ENCODE data around the gene UGT1A9. TPM values are rescaled to one million over a fixed set of nuclear protein-coding genes. Genes with fewer than 3 reads are reported as not detected.

UGT1A9 gene
- total RNA-seq, 1 experiment from 2014 or later, result not detected

DNA sequence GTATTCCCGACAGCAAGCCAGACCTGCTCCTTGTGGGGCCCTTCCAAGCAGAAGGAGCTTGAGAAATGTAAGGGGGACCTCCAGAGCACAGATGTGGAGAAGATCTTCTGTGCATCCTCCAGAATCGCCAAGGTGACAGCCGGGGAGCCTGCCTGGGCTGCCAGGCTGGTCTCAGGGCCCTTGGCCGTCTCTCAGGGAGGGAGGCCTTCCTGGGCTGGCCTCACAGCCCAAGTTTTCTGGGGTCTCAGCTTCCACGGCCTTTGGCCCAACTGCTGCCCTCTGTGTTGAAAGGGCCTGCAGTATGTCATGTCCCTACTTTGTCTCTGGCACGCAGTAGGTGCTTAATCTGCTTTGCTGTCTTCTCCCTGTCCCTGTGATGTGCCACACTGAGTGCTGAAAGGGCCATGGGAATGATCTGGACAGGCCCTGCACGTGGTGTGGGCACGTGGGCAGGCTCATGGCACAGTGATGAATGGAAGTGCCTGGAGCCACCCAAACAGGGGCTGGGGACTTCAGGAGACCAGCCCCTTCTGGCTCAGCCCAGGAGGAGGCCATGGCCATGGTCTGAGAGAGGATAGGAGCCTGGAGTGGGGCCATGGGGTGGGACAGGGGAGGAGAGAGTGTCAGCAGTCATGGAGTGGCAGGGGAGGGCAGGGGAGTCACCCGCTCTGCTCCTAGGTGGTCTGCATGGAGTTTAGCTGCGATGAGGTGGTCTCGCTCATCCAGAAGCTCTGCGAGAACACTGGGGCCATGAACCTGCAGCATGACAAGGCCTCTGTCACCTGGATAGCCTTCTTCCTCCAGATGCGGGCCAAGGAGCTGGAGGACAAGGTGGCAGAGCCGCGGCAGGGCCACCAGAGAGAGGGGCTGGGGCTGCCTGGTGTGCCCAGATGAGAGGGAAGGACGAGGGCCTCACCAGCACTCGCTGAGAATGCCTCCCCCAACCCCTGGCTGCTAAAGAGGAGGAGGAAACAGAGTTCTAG lies 147.2 kb downstream of the UGT1A9 start:
- no peaks in the 10 kb centered on the region for H3K9me3 ChIP-seq (ENCODE audit: control insufficient read depth, low read depth, low read length)
- no peaks in the 10 kb centered on the region for H3K79me1 ChIP-seq (ENCODE audit: insufficient read depth, low read depth, low read length, poor library complexity, severe bottlenecking)
- H3K9ac ChIP-seq (ENCODE audit: extremely low read depth, insufficient read length, low read length), result no peak overlapping the region
- no peak overlapping the region for H3K4ac ChIP-seq (ENCODE audit: low read depth, low read length)
- no peaks in the 10 kb centered on the region for H3K27me3 ChIP-seq (ENCODE audit: insufficient read depth, low read length)
- WGBS (ENCODE audit: extremely low coverage, insufficient read length, low lambda C conversion rate), result no CpG with 5 or more reads among the region's 17 CpGs
- no peak overlapping the region for H4K8ac ChIP-seq (replicated peaks; ENCODE audit: insufficient read length, low read depth, low read length)
- no peaks in the 10 kb centered on the region for H3K36me3 Mint-ChIP-seq (ENCODE audit: insufficient read depth in 1 of 3, low read depth in 3 of 3)
- no peak overlapping the region for H2AFZ ChIP-seq (ENCODE audit: low read length)
- H3K4me2 ChIP-seq (ENCODE audit: insufficient read depth, insufficient read length, low read length), result no peak overlapping the region
- no peak overlapping the region for H2BK12ac ChIP-seq (ENCODE audit: insufficient read length, low read depth, low read length)
- H2BK120ac ChIP-seq (ENCODE audit: low read depth, low read length, poor library complexity, severe bottlenecking), result no peak overlapping the region
- H2BK5ac ChIP-seq (ENCODE audit: insufficient read length, low read length), result no peak overlapping the region
- H4K20me1 ChIP-seq (ENCODE audit: control insufficient read depth, insufficient read depth, insufficient read length), result no peaks in the 10 kb centered on the region
- no peak overlapping the region for H4K91ac ChIP-seq (ENCODE audit: insufficient read length, low read depth, low read length)
- no peaks in the 10 kb centered on the region; a peak in 1 of 5 replicates for H3K9me3 Mint-ChIP-seq
- H4K5ac ChIP-seq (ENCODE audit: insufficient read length, low read depth, low read length), result no peak overlapping the region
- DNase-seq, result no peak
- peaks cover 1% of the 10 kb centered on the region; the same call in 1 of the 2 replicates for H3K27me3 Mint-ChIP-seq (ENCODE audit: low read depth)
- H2AK5ac ChIP-seq (ENCODE audit: insufficient read length, low read length), result no peak overlapping the region
- no peaks in the 10 kb centered on the region for H3K4me1 Mint-ChIP-seq
- no peaks in the 10 kb centered on the region for H3K79me2 ChIP-seq (ENCODE audit: insufficient read depth, low read length)
- no peak overlapping the region for H3K56ac ChIP-seq (ENCODE audit: insufficient read length, low read depth, low read length)
- H2BK20ac ChIP-seq (ENCODE audit: low read depth, low read length, poor library complexity, severe bottlenecking), result no peak overlapping the region
- H3K23ac ChIP-seq (ENCODE audit: insufficient read length, low read depth, low read length), result no peak overlapping the region
- no peaks in the 10 kb centered on the region for H3K4me1 ChIP-seq (ENCODE audit: insufficient read depth, low read length)
- no peak overlapping the region for H3K18ac ChIP-seq (ENCODE audit: insufficient read length, low read depth, low read length)
- H3T11ph ChIP-seq (ENCODE audit: low read length), result no peak overlapping the region
- H3K4me3 Mint-ChIP-seq, result no peak overlapping the region
- H3K14ac ChIP-seq (ENCODE audit: insufficient read depth, low read length), result no peak overlapping the region; the same call in 1 of the 2 replicates
- H3K27ac ChIP-seq (ENCODE audit: insufficient read length, low read depth, low read length), result no peak overlapping the region
- no peaks in the 10 kb centered on the region for H3K23me2 ChIP-seq (ENCODE audit: insufficient read length, low read depth, low read length, poor library complexity, severe bottlenecking)
- H3K27ac Mint-ChIP-seq, result no peak overlapping the region
- TF ChIP-seq, protein P1, sequence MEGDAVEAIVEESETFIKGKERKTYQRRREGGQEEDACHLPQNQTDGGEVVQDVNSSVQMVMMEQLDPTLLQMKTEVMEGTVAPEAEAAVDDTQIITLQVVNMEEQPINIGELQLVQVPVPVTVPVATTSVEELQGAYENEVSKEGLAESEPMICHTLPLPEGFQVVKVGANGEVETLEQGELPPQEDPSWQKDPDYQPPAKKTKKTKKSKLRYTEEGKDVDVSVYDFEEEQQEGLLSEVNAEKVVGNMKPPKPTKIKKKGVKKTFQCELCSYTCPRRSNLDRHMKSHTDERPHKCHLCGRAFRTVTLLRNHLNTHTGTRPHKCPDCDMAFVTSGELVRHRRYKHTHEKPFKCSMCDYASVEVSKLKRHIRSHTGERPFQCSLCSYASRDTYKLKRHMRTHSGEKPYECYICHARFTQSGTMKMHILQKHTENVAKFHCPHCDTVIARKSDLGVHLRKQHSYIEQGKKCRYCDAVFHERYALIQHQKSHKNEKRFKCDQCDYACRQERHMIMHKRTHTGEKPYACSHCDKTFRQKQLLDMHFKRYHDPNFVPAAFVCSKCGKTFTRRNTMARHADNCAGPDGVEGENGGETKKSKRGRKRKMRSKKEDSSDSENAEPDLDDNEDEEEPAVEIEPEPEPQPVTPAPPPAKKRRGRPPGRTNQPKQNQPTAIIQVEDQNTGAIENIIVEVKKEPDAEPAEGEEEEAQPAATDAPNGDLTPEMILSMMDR (conservative IDR thresholded peaks at IDR 0.05), result no peak
- no peak overlapping the region for H2BK15ac ChIP-seq (ENCODE audit: low read depth, low read length)

Data from H9 (cell line).